Heart left ventricle (tissue), 16 donors: ENCODE data around the gene CCT5. TPM values are rescaled to one million over a fixed set of nuclear protein-coding genes. Genes with fewer than 3 reads are reported as not detected.

ENCODE experiments used
- ATAC-seq, 4 donors: fragments of 200-7000 bp; cut with Tn5 transposase; one replicate each; pipeline ENCODE4 v1.9.1; 2020 to 2022; ENCODE audit warnings: moderate library complexity in 4 of 4, mild to moderate bottlenecking in 3 of 4, moderate number of reproducible peaks in 1 of 4
- DNase-seq, 5 donors: peaks; one replicate each; pipeline ENCODE4 v3.0.0-alpha.2; 2020
- H3K27ac ChIP-seq, 12 donors: fragments of 200-600 bp; sonication (generic) in 4 of 12; one replicate each; pipeline versions ENCODE4 v1.5.0 to v1.8.0; 2016 to 2022; ENCODE audit warnings: mild to moderate bottlenecking in 2 of 12
- H3K27me3 ChIP-seq, 9 donors: fragments of 200-600 bp; sonication (generic) in 2 of 9; one replicate each; pipeline versions ENCODE4 v1.5.1 to v1.8.0; 2016 to 2022; ENCODE audit warnings: mild to moderate bottlenecking in 3 of 9
- H3K36me3 ChIP-seq, 9 donors: fragments of 200-600 bp; sonication (generic) in 2 of 9; one replicate each; pipeline versions ENCODE4 v1.5.0 to v1.8.0; 2018 to 2022; ENCODE audit warnings: mild to moderate bottlenecking in 2 of 9
- H3K4me1 ChIP-seq, 12 donors: fragments of 200-600 bp; sonication (generic) in 4 of 12; one replicate each; pipeline versions ENCODE4 v1.5.0 to v1.8.0; 2016 to 2022; ENCODE audit warnings: mild to moderate bottlenecking in 3 of 12
- H3K4me3 ChIP-seq, 12 donors: fragments of 200-600 bp; sonication (generic) in 4 of 12; one replicate each; pipeline versions ENCODE4 v1.5.0 to v1.8.0; 2017 to 2022; ENCODE audit warnings: mild to moderate bottlenecking in 9 of 12, moderate library complexity in 4 of 12
- H3K9me3 ChIP-seq, 12 donors: fragments of 200-600 bp; sonication (generic) in 4 of 12; one replicate each; pipeline versions ENCODE4 v1.5.0 to v1.8.0; 2016 to 2022; ENCODE audit warnings: mild to moderate bottlenecking in 1 of 12
- POLR2A ChIP-seq, 2 donors: fragments of 450-650 bp; IDR thresholded peaks; one replicate each; pipeline ENCODE4 v1.6.1; 2017; ENCODE audit warnings: antibody characterized with exemption in 2 of 2, mild to moderate bottlenecking in 2 of 2, moderate library complexity in 2 of 2
- WGBS, 4 donors: extraction: QIAGEN DNeasy Blood & Tissue Kit in 2 of 4; methylation state at CpG; one replicate each; pipeline versions ENCODE4 v1.1.5 to v1.1.7; 2013 to 2018; 5-methylcytosine and 5-hydroxymethylcytosine counted together
- intact Hi-C, 10 donors: fragments of 100-400 bp; cut with DNase I; formaldehyde crosslinking; loops; one replicate each; pipeline versions ENCODE4 v1.11.1 to v1.14.2; 2022
- polyA plus RNA-seq, 2 donors: library from polyadenylated mRNA; stranded (reverse); fragments of 200-250 nt; gene quantifications; one replicate each; pipeline ENCODE4 v1.2.3, GENCODE V29; 2013
- total RNA-seq, 9 donors: library from RNA; depleted of rRNA in 2 of 9; stranded (reverse); fragments of >200 nt in 2 of 9; fragmentation: NEBNext Ultra II Directional in 3 of 9; extraction: Animal tissue kit (Norgen Biotek cat#: 25700) in 3 of 9; gene quantifications; one replicate each; pipeline versions ENCODE4 v1.1.0 to v1.2.4, GENCODE V29; 2016 to 2023
- TF ChIP-seq, protein P1 (sequence below), 12 donors: fragments of 200-600 bp; sonication (generic) in 4 of 12; IDR thresholded peaks; one replicate each; pipeline versions ENCODE4 v1.5.0 to v1.8.0; 2018 to 2022; ENCODE audit warnings: antibody characterized with exemption in 12 of 12, mild to moderate bottlenecking in 5 of 12
- donor health status: ischemic (EF 13 %, LVEDD 7.1; RV severe dilation, severe dysfunction).
- donor health status: healthy with polysubstance abuse.
- donor health status: DM: no; HTN: yes; CAD: no.
- donor health status: DM: no; HTN: no; CAD: no.
- donor health status: ischemic (EF 25% LVEDD 6.9; RV normal size, moderate dysfunction).
- donor health status: ischemic (EF 25% LVEDD 5.7; RV mildly dilated, moderate dysfunction).
- donor health status: healthy.
- donor health status: DM: yes; HTN: yes; CAD: no.
- donor health status: ischemic (EF 35%, LVEDD 5.7; RV mildly dilated, moderate dysfunction).
- donor health status: nonischemic (EF 11% LVEDD 7.7; RV severe dilation, severe dysfunction).
- donor health status: DM: yes; HTN: yes; CAD: no.
- donor health status: PGD.
- donor health status: ischemic (EF 29% LVEDD 5.4; RV normal size, mild dysfunction).
- donor health status: nonischemic (EF 23%, LVEDD 6.1; RV moderate dilation, normal function).

CCT5 gene
- total and polyA plus RNA-seq, 11 donors: 73.1 to 318 (median 108) TPM

DNA sequence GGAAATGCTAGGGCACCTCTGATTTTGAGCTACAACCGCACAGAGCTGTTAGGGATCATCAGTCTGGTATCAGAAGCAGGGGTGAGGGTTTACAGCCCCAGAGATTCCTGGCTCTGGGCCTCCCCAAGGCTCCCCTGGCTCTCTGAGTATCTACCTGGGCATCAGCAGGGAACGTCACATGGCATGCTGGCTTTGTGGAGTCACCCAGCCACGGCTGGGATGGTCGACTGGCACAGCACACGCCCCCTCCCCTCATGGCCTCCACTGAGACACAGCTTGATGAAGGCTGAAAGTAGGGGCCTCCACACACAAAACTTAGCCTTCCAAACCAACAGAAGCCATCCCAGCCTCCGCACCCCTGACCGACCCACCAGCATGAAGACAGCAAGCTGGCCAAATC, 17.1 kb upstream of the CCT5 start:
- Histone ChIP-seq H3K4me3 (no peak overlapping the region), H3K4me1 (no peaks in the 10 kb centered on the region), H3K27me3 (no peaks in the 10 kb centered on the region), H3K36me3 (peaks cover 0 to 64% (median 35%) of the 10 kb centered on the region in 9 donors), H3K9me3 (no peaks in the 10 kb centered on the region), H3K27ac (no peak overlapping the region)
- no peak for ATAC-seq
- TF ChIP-seq, protein P1, sequence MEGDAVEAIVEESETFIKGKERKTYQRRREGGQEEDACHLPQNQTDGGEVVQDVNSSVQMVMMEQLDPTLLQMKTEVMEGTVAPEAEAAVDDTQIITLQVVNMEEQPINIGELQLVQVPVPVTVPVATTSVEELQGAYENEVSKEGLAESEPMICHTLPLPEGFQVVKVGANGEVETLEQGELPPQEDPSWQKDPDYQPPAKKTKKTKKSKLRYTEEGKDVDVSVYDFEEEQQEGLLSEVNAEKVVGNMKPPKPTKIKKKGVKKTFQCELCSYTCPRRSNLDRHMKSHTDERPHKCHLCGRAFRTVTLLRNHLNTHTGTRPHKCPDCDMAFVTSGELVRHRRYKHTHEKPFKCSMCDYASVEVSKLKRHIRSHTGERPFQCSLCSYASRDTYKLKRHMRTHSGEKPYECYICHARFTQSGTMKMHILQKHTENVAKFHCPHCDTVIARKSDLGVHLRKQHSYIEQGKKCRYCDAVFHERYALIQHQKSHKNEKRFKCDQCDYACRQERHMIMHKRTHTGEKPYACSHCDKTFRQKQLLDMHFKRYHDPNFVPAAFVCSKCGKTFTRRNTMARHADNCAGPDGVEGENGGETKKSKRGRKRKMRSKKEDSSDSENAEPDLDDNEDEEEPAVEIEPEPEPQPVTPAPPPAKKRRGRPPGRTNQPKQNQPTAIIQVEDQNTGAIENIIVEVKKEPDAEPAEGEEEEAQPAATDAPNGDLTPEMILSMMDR (IDR thresholded peaks at IDR 0.05): no peak
- TF ChIP-seq POLR2A (IDR thresholded peaks at IDR 0.05): no peak
- intact Hi-C loops: loop anchor here in 1 of 10 donors (10.0 kb wide), 1 partner anchor 1478 kb away; no protein-coding TSS in a partner anchor
- WGBS, 4 donors: 81 to 94% (median 84%) methylated on average over 7 of the region's 7 CpGs
- no peak for DNase-seq

DNA sequence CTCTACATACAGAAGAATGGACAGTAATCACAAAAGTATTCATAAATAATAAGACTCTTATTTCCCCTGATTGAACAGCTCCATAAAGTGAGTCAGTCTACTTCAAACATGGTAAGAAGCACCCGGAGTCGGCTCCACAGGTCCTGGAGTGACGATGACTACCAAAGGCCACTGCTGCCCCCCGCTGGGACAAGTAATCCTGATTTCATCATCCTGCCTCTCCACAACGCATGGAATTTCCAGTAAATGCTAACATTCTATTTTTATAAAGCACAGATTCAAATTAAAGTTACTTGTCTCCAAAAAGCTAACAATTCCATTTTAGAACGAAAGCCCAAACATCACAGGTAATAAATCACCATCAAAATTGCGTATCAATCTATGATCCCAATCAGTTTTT, 16.6 kb upstream of the CCT5 start:
- DNase-seq (no peak), ATAC-seq (peak in 1 of 4 donors; percentile 40)
- intact Hi-C loops: loop anchor here in 1 of 10 donors (10.0 kb wide), 1 partner anchor 1479 kb away; no protein-coding TSS in a partner anchor
- Histone ChIP-seq H3K36me3 (peaks cover 0 to 68% (median 40%) of the 10 kb centered on the region in 9 donors), H3K9me3 (no peaks in the 10 kb centered on the region), H3K27ac (no peak overlapping the region), H3K27me3 (no peaks in the 10 kb centered on the region), H3K4me1 (no peaks in the 10 kb centered on the region), H3K4me3 (no peak overlapping the region)
- TF ChIP-seq, protein P1 (IDR thresholded peaks at IDR 0.05): peak in 6 of 12 donors; percentile 13 to 34 (median 30)
- TF ChIP-seq POLR2A (IDR thresholded peaks at IDR 0.05): no peak
- WGBS, 4 donors: 52 to 63% (median 56%) methylated on average over 7 of the region's 7 CpGs

DNA sequence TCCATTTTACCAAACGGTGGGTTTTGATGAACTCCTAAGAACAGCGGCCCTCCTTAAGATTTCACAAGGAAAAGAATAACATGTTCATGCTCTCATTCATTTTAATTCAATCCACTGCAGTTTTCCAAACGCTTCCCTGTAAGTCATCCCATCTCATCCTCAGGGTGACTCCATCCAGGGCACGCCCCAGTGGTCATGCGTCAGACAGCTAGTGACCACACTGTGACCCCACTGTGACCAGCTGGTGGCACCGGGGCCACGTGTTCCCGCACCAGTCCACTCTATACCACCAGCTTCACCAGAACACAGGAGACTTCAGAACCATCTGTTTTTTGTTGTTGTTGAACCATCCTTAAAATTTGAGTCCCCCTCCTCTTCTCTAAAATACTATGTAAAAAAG, 14.7 kb upstream of the CCT5 start:
- intact Hi-C loops: loop anchor here in 1 of 10 donors (10.0 kb wide), 1 partner anchor 1481 kb away; no protein-coding TSS in a partner anchor
- Histone ChIP-seq H3K27me3 (no peaks in the 10 kb centered on the region), H3K4me3 (no peak overlapping the region), H3K36me3 (peaks cover 0 to 67% (median 47%) of the 10 kb centered on the region in 9 donors), H3K9me3 (no peaks in the 10 kb centered on the region), H3K27ac (no peak overlapping the region), H3K4me1 (no peaks in the 10 kb centered on the region)
- 86 to 95% (median 86%) methylated on average over 8 of the region's 8 CpGs for WGBS, 4 donors
- ATAC-seq (no peak), DNase-seq (no peak)
- TF ChIP-seq, protein P1 (IDR thresholded peaks at IDR 0.05): no peak
- no peak for TF ChIP-seq POLR2A (IDR thresholded peaks at IDR 0.05)

DNA sequence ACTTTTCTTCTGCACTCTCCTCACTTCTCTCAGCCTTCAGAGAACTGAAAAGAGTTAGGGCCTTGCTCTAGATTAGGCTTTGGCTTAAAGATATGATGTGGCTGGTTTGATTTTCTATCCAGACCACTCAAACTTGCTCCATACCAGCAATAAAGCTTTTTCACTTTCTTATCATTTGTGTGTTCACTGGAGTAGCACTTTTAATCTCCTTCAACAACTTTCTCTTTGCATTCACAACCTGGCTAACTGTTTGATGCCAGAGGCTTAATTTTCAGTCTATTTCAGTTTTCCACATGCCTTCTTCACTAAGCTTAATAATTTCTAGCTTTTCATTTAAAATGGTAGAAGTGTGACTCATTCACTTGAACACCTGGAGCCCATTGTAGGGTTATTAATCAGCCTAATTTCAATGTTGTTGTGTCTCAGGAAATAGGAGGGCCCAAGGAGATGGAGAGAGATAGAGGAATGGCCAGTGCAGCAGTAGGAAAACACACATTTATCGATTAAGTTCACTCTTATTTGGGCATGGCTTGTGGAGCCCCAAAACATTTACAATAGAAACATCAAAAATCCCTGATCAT, 6.3 kb upstream of the CCT5 start:
- no peak for ATAC-seq
- H3K27me3 ChIP-seq: no peaks in the 10 kb centered on the region
- 75 to 94% (median 79%) methylated on average over 1 of the region's 1 CpG for WGBS, 4 donors

More for the DNA sequence above, 6.3 kb upstream of the CCT5 start:
- no peaks in the 10 kb centered on the region for H3K9me3 ChIP-seq
- H3K4me1 ChIP-seq: peaks cover 0 to 8% (median 5%) of the 10 kb centered on the region in 12 donors
- intact Hi-C loops: no loop called here
- H3K4me3 ChIP-seq: no peak overlapping the region
- no peak overlapping the region for H3K27ac ChIP-seq
- TF ChIP-seq, protein P1 (IDR thresholded peaks at IDR 0.05): no peak
- no peak for TF ChIP-seq POLR2A (IDR thresholded peaks at IDR 0.05)
- peaks cover 0 to 5% (median 4%) of the 10 kb centered on the region in 9 donors for H3K36me3 ChIP-seq
- DNase-seq: no peak
